Measurements from ENCODE around the gene BACH2. TPM values are rescaled to one million over a fixed set of nuclear protein-coding genes. Genes with fewer than 3 reads are reported as not detected.
"Not testable (repeated sequence)": the region's sequence is repeated elsewhere in the genome, so short reads cannot be mapped to it uniquely, and the experiment has no call there.

Gene BACH2
- total RNA-seq, 2 donors from 2014 or later, result 5.2 to 5.7 TPM

DNA sequence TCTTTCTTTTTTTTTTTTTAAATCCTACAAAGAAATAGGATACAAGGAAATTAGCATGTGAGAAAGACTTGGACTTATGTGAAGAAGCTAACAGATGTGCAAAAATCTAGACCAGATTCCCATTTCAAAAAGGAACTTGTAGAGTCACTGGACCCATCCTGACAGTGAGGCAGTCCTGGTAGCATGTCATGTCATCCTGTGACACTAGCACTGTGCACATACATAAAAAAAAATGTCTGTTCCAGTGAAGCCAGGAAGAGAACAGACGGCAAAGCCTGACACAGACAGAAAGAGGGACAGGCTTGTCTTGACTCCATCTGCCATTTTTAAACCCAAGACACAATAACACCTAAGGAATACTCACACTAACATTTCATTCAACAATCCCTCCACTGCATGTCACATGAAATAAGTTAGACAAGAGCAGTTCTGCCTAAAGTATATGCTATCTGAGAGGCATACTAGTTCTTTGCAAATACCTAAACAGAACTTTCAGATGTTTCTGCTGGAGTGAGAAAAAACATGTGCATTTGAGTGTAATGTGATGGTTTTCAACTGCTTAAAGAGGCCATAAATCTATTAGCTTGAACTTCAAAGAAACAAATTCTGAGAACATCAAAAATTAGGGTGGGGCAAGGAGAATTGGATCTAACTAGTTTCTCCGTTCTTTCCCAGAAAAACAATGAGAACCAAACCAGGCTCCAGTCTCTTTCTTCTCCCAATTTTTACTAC lies 159.6 kb downstream of the BACH2 start:
- Histone ChIP-seq H3K9me3 (no peaks in the 10 kb centered on the region), H3K4me3 (no peak overlapping the region), H3K27ac (no peak overlapping the region), H3K27me3 (replicated peaks; ENCODE audit: insufficient read depth) (no peaks in the 10 kb centered on the region), H3K36me3 (no peaks in the 10 kb centered on the region), H3K4me1 (replicated peaks) (no peaks in the 10 kb centered on the region)
- intact Hi-C loops (cut with DNase I), result loop anchor here (5.0 kb wide), 1 partner anchor 55 kb away; no protein-coding TSS in a partner anchor
- DNase-seq (ENCODE audit: low spot score), result no peak
- no peak for TF ChIP-seq POLR2A (IDR thresholded peaks at IDR 0.05)
- TF ChIP-seq POLR2AphosphoS5 (IDR thresholded peaks at IDR 0.05), result no peak
- TF ChIP-seq CTCF (IDR thresholded peaks at IDR 0.05), result no peak
- WGBS, result 54% methylated on average over 2 of the region's 2 CpGs

DNA sequence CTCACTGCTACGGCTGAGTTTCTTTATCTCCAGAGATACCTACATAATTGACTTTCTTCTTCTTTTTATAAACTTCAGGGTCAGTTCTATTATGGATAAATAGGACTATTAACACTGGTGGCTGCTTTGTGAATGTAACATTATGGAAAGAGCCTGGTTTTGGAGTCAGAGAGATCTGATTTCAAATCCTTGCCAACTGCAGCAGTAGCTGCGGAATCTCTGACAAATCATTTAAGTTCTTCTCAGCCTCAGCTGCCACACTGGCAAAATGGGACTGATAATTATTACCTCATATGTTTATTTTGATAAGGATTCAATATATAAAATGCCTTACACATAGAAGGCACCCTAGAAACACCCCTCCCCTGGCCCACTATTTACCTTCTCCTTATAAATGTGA lies 160.5 kb downstream of the BACH2 start:
- TF ChIP-seq POLR2A (IDR thresholded peaks at IDR 0.05), result no peak
- Histone ChIP-seq H3K27ac (no peak overlapping the region), H3K27me3 (replicated peaks; ENCODE audit: insufficient read depth) (no peaks in the 10 kb centered on the region), H3K9me3 (no peaks in the 10 kb centered on the region), H3K4me1 (replicated peaks) (no peaks in the 10 kb centered on the region), H3K4me3 (no peak overlapping the region), H3K36me3 (no peaks in the 10 kb centered on the region)
- WGBS, result 90% methylated on average over 2 of the region's 2 CpGs
- DNase-seq (ENCODE audit: low spot score), result no peak
- intact Hi-C loops (cut with DNase I), result loop anchor here (5.0 kb wide), 1 partner anchor 56 kb away; no protein-coding TSS in a partner anchor

GRCh38 chr6:90135667-90136066 lies 161.0 kb downstream of the BACH2 start:
- no peak overlapping the region for H3K4me3 ChIP-seq
- WGBS, result 86% methylated on average over 5 of the region's 5 CpGs
- no peaks in the 10 kb centered on the region for H3K9me3 ChIP-seq
- TF ChIP-seq POLR2AphosphoS5 (IDR thresholded peaks at IDR 0.05), result no peak
- TF ChIP-seq CTCF (IDR thresholded peaks at IDR 0.05), result no peak
- no peak for TF ChIP-seq POLR2A (IDR thresholded peaks at IDR 0.05)
- no peaks in the 10 kb centered on the region for H3K27me3 ChIP-seq (replicated peaks; ENCODE audit: insufficient read depth)
- H3K27ac ChIP-seq, result no peak overlapping the region
- H3K36me3 ChIP-seq, result no peaks in the 10 kb centered on the region
- intact Hi-C loops (cut with DNase I), result loop anchor here (5.0 kb wide), 1 partner anchor 57 kb away; no protein-coding TSS in a partner anchor
- no peaks in the 10 kb centered on the region for H3K4me1 ChIP-seq (replicated peaks)
- DNase-seq (ENCODE audit: low spot score), result no peak

GRCh38 chr6:90133664-90134063 lies 163.0 kb downstream of the BACH2 start:
- H3K9me3 ChIP-seq; intact Hi-C loops (cut with DNase I); H3K36me3 ChIP-seq; DNase-seq (ENCODE audit: low spot score); H3K27ac ChIP-seq; H3K27me3 ChIP-seq (replicated peaks; ENCODE audit: insufficient read depth); H3K4me1 ChIP-seq (replicated peaks); H3K4me3 ChIP-seq: not testable (repeated sequence)
- WGBS, result 97% methylated on average over 3 of the region's 3 CpGs

DNA sequence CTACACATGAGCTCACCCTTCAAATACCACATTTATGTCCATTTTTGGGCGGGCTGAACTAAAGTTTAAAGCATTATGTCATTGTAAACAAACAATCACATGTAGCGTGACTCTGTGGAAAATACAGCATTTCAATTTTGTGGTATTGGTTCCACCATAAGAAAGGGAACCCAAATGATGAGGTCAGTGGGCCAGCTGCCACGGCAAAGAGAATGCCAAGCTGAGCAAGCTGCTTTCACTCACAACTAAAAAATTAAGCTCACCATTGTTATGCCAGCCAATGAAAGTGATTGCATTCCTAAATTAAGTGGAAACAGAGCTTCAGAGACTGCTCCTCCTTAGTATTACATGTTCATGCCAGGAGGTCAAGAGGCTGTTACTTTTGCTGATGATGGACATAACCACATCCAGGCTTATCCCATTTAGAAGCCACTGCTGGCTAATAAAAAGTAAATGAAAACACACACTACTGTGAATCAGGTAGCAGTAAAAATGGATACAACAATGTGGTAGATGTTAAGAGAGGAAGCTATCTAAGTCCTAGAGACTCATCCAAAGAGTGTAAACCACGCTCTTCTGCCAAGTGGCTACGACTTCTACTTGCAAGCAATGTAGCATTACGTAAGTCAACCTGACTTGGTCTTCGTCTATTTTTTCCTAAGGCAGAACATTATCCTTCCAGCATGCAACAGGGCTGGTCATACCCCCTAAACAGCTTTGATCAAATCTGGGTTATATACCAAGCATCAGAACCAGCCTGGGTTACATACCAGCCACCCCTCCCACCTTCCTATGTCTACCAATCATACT lies 164.8 kb downstream of the BACH2 start:
- Histone ChIP-seq H3K27ac (no peak overlapping the region), H3K9me3 (no peaks in the 10 kb centered on the region), H3K36me3 (no peaks in the 10 kb centered on the region), H3K4me3 (no peak overlapping the region), H3K27me3 (replicated peaks; ENCODE audit: insufficient read depth) (no peaks in the 10 kb centered on the region), H3K4me1 (replicated peaks) (no peaks in the 10 kb centered on the region)
- WGBS, result 77% methylated on average over 7 of the region's 7 CpGs
- no peak for DNase-seq (ENCODE audit: low spot score)
- TF ChIP-seq CTCF (IDR thresholded peaks at IDR 0.05) (no peak), POLR2A (IDR thresholded peaks at IDR 0.05) (no peak), POLR2AphosphoS5 (IDR thresholded peaks at IDR 0.05) (no peak)
- intact Hi-C loops (cut with DNase I), result no loop called here
